Measurements from ENCODE around the gene RMRP.
"Not testable (repeated sequence)": the region's sequence is repeated elsewhere in the genome, so short reads cannot be mapped to it uniquely, and the experiment has no call there.

Gene RMRP

DNA sequence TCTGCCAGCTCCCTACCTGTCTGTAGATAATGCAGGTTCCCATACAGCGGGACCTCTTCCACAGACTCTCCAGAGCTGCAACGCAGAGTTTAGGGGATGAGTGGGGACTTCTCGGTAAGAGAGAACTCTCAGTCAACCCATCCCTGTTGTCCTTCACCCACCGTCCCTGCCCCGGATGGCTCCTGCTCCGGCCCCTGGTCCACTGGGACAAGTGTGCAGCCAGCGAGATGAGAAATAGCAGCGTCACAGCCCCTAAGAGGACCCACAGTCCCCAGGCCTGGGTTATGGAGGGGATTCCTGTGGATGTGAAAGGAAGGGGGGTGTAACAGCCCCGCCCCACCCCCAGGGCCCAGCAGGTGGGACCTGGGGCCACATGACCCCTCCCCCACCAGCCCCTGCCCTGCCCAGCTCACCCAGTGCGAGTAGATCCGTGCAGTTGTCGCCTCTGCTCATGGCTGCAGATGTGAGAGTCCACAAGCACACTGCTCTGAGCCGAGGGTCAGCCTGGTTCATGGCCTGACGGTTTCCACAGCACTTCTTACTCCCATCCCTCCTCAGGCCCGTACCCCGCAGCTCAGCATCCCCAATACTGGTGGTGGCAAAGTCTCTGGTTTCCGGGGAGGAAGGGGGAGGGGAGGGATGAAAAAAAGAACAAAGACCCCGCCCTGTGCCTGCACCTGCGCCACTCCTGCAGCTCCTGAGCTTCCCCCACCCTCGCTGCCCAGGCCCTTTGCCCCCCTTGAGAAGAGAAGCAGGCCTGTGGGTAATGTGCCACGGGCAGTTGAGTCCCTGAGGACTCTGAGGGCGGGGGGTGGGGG lies 7.3 kb downstream of the RMRP start, which contains the start of gene SIT1:
Gene SIT1 (minus strand): TSS at position 591 of the 818 bp plus-strand sequence. CDS start 78 bp downstream, at position 513.
- TF ChIP-seq ZNF274 (IDR thresholded peaks at IDR 0.05; ENCODE audit: low read depth, low read length): no peak
- peak within 1 kb of the TSS; percentile 27; the same call in 1 of the 2 replicates for H3K4me3 ChIP-seq (ENCODE audit: low read length)

DNA sequence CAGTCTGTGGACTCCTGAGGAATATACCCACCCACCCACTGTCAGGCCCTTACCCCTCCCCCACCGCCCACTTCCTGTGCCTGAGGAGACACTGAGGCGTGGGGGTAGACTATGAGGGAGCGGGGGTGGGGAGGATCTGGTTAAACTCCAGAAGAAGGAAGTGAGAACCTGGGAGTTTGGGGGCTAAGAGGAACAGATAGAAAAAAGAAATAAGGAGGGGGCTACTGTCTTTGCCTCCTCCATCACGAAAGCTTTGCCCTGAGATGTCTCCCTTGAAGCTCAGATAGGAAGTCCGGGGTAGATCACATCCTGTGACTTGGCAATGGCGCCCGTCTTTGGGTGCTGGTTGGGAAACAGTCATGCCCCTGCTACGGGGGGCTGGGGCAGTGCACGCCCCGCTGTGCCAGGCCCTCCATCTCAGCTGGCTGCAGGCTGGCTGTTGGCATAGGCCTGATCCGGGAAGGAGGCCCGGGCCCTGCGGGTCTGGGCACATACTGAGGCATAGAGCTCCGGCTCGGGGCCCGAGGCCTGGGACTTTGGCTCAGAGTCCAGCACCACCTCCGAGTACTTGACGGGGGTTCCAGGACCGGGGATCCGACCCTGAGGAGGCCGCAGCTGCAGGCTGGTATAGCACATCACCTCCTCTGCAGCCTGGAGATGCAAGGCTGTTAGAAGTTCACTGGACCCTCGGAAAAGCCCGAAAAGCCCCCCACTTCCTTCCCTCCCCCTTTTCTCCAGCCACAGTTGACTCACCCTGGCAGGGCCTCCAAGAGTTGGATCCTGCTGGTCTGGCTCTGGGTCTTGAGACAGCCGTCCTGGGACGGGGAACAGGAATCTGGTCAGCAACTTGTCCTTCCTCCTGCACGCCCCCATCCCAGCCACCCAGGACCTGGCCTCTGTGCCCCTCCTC lies 8.1 kb downstream of the RMRP start:
- H3K4me3 ChIP-seq (ENCODE audit: low read length): peak overlapping the region; percentile 27; the same call in 1 of the 2 replicates
- no peak for TF ChIP-seq ZNF274 (IDR thresholded peaks at IDR 0.05; ENCODE audit: low read depth, low read length)

DNA sequence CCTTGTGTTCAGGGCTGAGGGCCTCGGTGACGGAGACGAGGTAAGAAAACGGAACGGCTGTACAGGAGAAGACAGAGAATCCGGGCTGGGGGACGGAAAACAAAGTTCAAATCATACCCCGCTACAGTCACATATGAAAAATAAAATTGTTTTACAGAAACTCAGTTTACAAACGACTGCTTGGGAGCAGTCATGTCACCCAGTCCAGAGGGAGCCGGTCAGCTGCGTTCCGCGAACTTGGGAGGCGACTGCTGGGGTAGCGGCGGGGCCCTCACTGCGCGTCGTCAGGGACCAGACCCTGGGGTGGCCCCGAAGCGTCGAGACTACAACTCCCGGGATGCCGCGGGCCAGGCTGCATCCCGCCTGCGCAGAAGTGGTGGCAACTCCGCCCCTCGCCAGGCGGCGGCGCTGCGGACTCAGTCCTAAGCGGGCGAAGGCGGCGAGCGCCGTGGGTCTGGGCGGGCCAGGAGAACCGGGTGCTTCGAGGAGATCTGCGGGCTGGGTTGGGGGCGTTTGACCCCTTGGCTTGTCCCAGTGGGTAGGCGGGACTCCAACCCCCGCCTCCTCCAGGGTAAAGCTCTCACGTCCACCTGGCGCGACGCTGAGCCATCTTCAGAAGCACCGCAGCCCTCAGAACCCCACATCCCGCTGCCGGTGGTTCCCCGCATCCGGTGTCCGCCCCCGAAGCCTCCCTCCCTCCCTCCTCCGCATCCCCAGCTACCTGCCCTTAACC lies 11.1 kb downstream of the RMRP start:
- H3K4me3 ChIP-seq (ENCODE audit: low read length): peak overlapping the region; percentile 75
- no peak for TF ChIP-seq ZNF274 (IDR thresholded peaks at IDR 0.05; ENCODE audit: low read depth, low read length)

DNA sequence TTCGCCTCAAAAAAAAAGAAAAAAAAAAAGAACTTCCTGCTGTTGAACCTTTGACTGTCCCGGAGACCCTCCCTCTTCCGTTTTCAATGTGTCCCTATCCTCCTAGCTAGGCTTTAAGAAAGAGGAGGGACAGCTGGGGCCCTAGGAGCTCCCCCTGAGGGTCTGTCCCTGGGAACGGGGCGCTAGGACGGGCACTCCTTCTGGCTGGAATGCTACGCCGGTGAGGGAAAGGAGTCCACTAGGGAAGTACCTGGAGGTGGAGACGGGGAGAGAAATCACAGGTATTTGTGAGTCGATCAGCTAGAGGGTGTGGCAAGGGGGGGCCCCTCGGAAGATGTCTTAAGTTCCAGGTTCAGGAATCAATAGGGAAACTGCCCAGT lies 11.7 kb downstream of the RMRP start:
- no peak for TF ChIP-seq ZNF274 (IDR thresholded peaks at IDR 0.05; ENCODE audit: low read depth, low read length)
- peak overlapping the region; percentile 75 for H3K4me3 ChIP-seq (ENCODE audit: low read length)

DNA sequence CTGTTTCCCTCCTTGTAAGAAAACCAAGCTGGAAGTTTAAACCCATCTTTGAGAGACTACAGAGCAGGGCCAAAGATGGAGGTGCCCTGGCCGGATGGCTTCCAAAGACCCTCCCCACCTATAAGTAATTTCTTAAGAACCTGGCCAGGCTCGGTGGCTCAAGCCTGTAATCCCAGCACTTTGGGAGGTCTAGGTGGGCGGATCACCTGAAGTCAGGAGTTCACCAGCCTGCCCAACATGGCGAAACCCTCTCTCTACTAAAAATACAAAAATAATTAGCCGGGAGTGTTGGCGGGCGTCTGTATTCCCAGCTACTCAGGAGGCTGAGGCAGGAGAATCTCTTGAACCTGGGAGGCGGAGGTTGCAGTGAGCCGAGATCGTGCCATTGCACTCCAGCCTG lies 12.1 kb downstream of the RMRP start:
- H3K4me3 ChIP-seq (ENCODE audit: low read length): peak overlapping the region; percentile 75; the same call in 1 of the 2 replicates

DNA sequence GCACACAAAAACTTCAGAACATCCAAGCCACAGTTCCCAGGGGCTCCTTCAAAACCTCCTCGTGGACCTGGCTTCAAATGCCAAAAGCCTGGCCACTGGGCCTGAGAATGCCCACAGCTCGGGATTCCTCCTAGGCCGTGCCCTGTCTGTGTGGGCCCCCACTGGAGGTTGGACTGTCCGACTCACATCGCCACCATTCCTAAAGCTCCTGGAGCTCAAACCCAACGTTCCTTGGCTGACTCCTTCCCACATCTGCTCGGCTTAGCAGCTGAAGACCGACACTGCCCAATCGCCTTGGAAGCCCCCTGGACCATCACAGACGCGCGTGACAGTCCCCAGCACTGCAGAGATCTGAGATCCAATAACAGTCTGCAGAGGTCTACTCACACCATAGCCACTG lies 14.8 kb downstream of the RMRP start:
- TF ChIP-seq ZNF274 (IDR thresholded peaks at IDR 0.05; ENCODE audit: low read depth, low read length): no peak
- no peak overlapping the region for H3K4me3 ChIP-seq (ENCODE audit: low read length)

DNA sequence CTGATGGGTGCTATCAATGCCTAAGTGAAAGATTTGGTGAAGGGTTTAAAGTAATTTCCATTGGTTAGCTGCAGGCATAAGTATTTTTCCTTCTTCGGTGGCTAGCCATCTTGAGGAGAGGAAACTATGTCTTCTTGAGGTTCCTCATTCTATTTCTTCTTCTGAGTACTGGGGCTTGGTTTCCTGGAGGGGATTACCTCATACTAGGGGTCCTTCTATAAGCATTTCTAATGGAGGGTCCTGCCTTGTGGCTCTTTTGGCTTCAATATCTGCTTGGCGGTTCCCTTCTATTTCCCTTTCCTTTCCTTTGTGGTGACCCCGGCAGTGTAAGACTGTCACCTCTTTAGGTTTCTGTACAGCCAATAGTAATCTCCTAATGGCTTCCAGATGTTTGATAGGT lies 16.3 kb downstream of the RMRP start:
- H3K4me3 ChIP-seq (ENCODE audit: low read length): not testable (repeated sequence)

DNA sequence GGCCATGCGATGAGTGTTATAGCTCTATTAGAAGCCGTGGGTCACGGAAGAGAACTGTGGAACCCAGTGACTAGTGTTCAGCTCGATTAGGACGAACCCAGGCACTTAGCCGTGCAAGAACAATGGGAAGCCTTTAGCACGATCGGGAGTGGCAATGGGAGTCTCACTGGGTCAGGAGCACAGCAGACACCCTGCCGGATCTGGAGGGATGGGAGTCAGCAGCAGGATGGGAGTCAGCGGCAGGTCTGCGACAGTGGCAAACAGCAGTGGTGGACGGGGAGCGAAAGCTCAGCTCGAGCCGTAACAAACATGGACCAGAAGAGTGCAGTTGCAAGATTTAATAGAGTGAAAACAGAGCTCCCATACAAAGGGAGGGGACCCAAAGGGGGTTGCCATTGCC lies 17.4 kb downstream of the RMRP start:
- H3K4me3 ChIP-seq (ENCODE audit: low read length): not testable (repeated sequence)

DNA sequence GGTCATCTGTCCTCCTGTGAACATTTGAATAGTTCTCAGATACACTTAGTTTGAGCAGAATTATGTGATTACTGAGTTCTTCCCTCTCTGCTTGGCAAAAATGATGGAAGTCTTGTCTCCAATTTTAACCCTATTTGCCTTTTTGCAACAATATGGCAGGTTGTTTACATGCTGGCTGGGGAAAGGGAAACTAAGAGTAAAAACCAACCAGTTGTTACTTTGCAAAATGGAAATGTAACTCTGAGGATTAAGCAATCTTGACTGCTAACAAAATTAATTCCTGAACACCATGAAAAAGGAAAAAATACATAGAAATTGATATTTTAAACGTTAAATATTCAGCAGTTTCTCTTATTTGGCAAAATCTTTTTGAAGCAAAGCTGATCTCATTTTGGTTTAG lies 18.2 kb downstream of the RMRP start:
- H3K4me3 ChIP-seq (ENCODE audit: low read length): no peak overlapping the region
- TF ChIP-seq ZNF274 (IDR thresholded peaks at IDR 0.05; ENCODE audit: low read depth, low read length): no peak

DNA sequence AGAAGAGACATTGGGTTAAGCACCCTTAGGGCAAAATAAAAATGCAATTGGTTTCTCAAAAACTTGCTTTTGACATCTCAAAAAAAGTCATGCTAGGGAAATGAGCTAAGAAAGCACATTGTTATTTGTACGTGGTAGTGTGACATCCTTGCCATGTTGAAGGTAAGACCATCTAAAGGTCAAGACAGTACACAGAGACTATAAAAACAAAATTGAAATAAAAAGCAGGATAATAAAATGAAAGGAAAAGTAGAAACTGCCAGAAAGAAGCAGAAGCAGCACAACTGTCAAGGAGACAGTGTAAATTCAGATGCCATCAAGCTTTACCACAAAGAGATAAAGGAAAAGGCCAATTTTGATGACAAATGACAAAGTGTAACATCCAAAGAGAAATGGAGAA lies 18.6 kb downstream of the RMRP start:
- H3K4me3 ChIP-seq (ENCODE audit: low read length): not testable (repeated sequence)

DNA sequence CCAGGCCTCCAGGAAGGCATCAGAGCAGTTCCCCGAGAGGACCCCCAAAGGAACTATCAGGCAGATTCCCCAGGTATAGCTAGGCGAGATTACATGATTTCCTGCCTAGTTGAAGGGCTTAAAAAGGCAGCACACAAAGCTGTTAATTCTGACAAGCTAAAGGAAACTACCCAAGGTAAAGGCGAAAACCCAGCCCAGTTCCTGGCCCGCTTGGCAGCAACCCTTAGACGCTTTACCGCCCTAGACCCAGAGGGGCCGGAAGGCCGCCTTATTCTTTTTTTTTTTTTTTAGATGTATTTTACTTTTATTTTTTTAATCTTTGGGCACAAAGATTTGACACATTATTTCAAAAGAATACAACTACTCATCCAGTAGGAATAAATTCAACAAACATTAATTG lies 19.1 kb downstream of the RMRP start:
- H3K4me3 ChIP-seq (ENCODE audit: low read length): not testable (repeated sequence)

DNA sequence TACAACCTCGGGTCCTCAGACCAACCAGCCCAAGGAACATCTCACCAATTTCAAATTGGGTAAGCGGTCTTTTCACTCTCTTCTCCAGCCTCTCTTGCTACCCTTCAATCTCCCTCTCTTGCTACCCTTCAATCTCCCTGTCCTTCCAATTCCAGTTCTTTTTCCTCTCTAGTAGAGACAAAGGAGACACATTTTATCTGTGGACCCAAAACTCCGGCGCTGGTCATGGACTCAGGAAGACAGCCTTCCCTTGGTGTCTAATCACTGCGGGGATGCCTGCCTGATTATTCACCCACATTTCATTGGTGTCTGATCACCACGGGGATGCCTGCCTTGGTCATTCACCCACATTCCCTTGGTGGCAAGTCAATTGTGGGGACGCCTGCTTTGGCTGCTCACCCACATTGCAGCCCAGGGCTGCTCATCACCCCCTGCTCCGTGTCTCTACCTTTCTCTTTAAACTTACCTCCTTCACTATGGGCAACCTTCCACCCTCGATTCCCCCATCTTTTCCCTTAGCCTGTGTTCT lies 20.3 kb downstream of the RMRP start:
- H3K4me3 ChIP-seq (ENCODE audit: low read length): not testable (repeated sequence)

DNA sequence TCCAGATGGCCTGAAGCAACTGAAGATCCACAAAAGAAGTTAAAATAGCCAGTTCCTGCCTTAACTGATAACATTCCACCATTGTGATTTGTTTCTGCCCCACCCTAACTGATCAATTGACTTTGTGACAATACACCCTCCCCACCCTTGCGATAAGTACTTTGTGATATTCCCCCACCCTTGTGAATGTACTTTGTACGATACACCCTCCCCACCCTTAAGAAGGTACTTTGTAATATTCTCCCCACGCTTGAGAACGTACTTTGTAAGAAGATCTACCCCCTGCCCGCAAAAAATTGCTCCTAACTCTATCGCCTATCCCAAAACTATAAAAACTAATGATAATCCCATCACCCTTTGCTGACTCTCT lies 21.0 kb downstream of the RMRP start:
- H3K4me3 ChIP-seq (ENCODE audit: low read length): not testable (repeated sequence)

DNA sequence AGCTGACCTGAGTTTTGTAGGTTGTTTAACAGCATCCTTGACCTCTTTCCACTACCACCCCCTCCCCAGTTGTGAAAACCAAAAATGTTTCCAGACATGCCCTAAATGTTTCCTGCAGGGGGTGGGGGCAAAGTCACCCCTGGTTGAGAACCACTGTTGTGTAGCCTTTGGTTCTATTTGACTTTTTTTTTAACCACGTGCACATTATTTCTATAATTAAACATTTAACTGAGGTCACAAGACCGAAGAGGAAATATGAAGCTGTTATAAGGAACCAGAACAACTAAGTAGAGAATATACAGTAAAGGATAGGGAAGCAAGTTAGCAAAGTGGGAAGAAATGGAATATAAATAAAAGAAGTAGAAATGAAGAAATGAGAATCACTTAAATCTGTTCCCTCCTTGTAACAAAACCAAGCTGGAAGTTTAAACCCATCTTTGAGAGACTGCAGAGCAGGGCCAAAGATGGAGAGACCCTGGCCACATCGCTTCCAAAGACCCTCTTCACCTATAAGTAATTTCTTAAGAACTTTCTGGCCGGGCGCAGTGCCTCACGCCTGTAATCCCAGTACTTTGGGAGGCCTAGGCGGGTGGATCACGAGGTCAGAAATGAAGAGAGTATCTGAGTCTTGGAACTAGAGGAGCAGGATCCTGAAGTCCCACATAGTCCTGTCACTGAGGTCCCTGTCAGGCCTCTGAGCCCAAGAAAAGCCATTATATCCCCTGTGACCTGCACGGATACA lies 21.5 kb downstream of the RMRP start:
- TF ChIP-seq ZNF274 (IDR thresholded peaks at IDR 0.05; ENCODE audit: low read depth, low read length): no peak
- no peak overlapping the region for H3K4me3 ChIP-seq (ENCODE audit: low read length)

All from GM08714 (cell line).